Stimulated activated CD8-positive, alpha-beta memory T cell treated with anti-CD3 and anti-CD28 coated beads, Interleukin-12 subunit alpha, Interleukin-12 subunit beta, amount 100 ng/mL, for 1 hour (primary cell): Measurements from ENCODE around the gene GRK2.
"Not testable (repeated sequence)": the region's sequence is repeated elsewhere in the genome, so short reads cannot be mapped to it uniquely, and the experiment has no call there.

Source experiments
- DNase-seq: peaks from one replicate; pipeline ENCODE4 v3.0.0-alpha.2; 2020; ENCODE audit warnings: low read depth

Gene GRK2

GRCh38 chr11:67266449-67267187 is at the start of gene GRK2:
GRK2 (plus strand) TSS chr11:67266473; CDS start chr11:67266700, 227 bp downstream.
- no peak for DNase-seq

- DNase-seq = no peak
Observed at GRCh38 chr11:67227726-67228125, 38.5 kb upstream of the GRK2 start.

- DNase-seq = no peak
Observed at GRCh38 chr11:67230406-67230805, 35.9 kb upstream of the GRK2 start.

DNA sequence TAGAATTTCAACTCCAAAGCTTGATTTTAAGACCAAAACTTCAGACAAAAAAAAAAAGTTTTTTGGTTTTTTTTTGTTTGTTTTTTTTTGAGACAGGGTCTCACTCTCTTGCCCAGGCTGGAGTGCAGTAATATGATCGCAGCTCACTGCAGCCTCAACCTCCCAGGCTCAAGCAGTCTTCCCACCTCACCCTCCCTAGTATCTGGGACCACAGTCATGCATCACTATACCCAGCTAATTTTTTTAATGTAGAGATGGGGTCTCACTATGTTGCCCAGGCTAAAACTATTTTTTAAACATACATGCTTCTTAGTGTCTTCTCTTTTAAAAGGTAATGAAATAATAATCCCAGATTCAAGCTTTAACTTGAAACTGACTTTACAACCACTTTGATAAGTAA is 35.4 kb upstream of the GRK2 start:
- DNase-seq = no peak

- no peak for DNase-seq
Observed at GRCh38 chr11:67233584-67234190, 32.6 kb upstream of the GRK2 start.

DNA sequence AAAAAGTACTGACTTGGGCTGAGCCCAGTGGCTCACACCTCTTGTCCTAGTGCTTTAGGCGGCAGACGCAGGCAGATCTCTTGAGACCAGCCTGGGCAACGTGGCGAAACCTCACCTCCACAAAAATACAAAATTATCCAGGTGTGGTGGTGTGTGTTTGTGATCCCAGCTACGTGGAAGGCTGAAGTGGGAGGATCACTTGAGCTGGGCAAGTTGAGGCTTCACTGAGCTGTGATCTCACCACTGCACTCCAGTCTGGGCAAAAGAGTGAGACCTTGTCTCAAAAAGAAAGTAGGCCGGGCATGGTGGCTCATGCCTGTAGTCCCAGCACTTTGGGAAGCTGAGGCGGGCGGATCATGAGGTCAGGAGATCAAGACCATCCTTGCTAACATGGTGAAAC is 31.7 kb upstream of the GRK2 start:
- not testable (repeated sequence) for DNase-seq

- no peak for DNase-seq
Observed at GRCh38 chr11:67237574-67237973, 28.7 kb upstream of the GRK2 start.

DNA sequence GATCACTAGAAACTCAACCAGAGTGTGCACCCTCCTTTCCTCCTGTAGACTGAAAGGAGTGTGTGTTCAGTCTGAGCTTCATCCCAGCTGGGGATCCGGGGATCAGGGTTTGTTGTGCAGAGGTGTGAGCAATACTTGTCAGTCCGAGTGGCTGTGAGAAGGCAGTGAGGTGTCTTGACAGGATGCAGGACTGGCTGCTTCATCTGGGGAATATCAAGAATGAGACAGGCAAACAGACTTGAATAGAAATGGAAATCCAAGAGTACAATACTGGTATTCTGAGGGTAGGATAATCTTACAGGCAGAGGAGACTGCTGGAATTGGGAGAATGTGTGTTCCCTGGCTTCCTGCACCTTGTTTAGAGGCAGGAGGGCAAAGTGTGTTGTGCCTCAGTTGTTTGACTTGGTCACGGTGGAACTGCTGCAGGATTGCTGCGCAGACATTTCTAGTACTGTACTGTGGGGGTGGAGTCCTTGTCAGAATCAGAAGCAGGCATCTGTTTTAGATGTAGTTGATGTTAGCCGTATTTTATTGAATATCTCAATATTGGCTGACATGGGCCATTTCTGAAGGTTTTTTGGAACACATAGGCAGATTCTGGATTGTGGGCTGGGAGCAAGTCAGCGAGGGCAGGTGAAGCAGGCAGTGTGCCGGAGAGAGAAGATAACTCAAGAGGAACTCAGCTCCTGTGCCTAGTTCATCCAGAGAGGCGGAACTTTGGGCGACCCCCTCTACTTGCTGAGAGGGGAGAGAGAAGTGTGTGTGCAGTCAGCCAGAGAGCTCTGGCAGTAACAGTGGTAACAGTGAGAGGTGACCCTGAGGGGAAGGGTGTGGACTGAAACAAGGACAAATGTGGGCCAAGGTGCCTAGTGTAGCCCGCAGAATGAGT is 27.1 kb upstream of the GRK2 start:
- DNase-seq = no peak

GRCh38 chr11:67239783-67240575 is 26.3 kb upstream of the GRK2 start:
- DNase-seq = peak; percentile 91

GRCh38 chr11:67240576-67241389 is 25.5 kb upstream of the GRK2 start:
- peak; percentile 64 for DNase-seq

- DNase-seq = no peak
Observed at GRCh38 chr11:67242548-67242947, 23.7 kb upstream of the GRK2 start.

- DNase-seq = no peak
Observed at GRCh38 chr11:67243051-67243450, 23.2 kb upstream of the GRK2 start.

GRCh38 chr11:67245046-67245445 is 21.2 kb upstream of the GRK2 start:
- no peak for DNase-seq

DNA sequence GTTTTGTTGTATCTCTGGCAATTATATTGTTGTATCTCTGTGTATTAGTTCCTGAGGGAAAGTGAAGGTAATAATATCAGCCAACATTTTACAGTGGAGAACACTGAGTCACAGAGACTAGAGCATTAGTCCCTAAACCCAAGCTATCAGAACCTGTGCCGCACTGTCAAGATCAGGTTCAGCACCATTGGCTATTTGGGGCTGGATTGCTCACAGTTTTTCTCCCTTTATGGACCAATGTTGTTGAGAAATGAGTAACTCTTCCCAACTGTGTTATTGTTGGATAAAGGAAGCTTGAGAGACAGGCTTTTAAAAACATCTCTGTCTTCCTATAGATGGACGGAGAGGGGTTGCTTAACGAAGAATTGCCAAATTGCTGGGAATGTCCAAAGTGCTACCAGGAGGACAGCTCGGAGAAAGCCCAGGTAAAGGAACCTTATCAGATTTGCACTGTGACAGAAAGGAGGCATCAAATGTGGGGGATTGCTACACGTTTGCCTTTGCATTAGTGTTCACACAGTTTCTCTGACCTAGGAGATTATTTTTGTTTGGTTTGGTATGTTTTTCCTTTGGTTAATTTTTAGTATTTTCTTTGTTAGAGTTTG is 18.2 kb upstream of the GRK2 start:
- DNase-seq = no peak

DNA sequence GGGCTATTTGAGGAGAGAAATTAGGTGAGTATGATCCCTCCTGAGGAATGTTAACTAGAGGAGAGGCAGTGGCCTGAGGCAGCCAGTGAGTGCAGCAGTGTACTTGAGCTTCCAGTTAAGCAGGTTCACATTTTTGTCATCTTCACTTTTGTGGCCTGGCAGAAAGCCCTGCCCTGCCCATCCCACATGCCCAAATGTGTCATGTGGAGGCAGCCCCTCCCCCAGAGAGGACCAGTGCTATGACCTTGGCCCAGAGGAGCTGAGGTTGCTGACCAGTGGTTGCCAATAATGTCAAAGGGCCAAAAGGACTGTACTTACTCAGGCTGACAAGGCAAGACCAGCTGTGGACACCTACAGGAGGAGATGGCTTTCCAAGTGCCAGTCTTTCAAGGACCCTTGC is 17.6 kb upstream of the GRK2 start:
- DNase-seq = no peak

GRCh38 chr11:67250059-67251043 is 15.9 kb upstream of the GRK2 start:
- no peak for DNase-seq

DNA sequence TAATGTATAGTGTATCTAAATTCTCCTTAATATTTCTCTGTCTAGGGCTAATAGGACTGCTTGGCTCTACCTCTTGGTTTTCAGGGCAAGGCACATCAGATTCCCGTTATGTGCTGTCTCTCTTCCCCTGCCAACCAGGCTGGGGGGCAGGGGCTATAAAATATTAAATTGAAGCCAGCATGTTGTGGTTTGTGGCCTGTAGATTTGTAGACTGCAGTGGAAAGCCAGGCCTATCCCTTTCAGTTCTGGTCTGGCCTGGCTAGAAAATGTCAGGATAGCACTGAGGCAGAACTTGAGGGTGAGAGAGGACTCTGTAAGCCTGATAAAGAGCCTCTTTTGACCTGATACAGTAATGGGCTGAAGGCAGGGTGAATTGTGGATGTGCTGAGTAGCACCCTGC is 14.4 kb upstream of the GRK2 start:
- DNase-seq = no peak

DNA sequence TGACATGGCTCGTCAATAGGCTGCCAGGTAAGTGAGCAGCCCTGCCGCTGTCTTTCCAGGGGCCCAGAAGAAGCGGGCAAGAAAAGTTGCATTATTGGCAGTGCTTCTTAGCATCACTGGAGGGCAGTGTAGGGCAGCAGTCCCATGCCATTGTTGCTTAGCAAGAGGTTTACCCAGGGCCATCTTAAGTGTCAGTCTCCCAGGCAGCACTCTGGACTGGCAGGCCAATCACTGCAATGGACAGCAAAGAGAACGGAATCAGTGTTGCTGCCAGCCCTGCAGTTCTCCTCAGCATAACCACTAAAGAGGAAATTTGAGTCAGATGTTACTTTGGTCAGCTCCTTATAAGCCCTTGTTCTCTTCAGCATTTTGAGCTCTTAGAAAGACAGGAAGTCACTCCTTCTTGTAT is 13.4 kb upstream of the GRK2 start:
- DNase-seq = no peak

DNA sequence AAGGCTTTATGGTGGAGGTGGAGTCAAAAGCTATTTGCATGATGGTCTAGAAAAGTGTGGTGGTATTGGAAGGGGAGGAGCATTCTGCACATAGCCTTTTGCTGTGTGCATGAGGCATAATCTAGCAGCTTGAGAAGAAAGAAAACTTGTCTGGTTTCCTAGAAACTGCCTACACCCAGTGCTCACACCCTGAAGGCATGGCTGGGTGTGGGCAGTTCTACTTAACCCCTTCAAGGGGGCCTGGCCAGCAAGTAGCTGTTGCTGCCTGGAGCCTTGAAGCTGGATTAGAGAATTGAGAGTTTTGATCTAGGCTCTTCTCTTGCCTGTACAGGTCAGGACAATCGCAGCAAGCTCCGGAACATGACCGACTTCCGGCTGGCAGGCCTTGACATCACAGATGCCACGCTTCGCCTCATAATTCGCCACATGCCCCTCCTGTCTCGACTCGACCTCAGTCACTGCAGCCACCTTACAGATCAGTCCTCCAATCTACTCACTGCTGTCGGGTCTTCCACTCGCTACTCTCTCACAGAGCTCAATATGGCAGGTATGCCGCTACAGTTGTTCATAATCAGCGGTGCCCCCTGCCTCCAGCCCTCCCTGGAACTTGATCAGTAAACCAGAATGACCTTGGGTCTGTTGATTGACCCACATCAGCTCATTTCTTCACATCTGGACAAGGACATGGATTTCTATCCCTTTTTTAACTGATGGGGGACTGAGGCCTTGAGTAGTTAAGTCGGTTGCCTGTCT is 12.2 kb upstream of the GRK2 start:
- DNase-seq = no peak
